Liver (tissue), 9 donors: ENCODE data around the gene IFNG. TPM values are rescaled to one million over a fixed set of nuclear protein-coding genes. Genes with fewer than 3 reads are reported as not detected.

ENCODE experiments used
- DNase-seq: peaks from one replicate; pipeline ENCODE4 v3.0.0-alpha.2; 2017; ENCODE audit warnings: low spot score
- H3K27ac ChIP-seq, 2 donors: one replicate each; pipeline ENCODE4 v1.7.0; 2013; ENCODE audit warnings: inconsistent platforms in 2 of 2, low read length in 2 of 2, control low read depth in 1 of 2, low read depth in 1 of 2, mild to moderate bottlenecking in 1 of 2
- H3K27me3 ChIP-seq, 4 donors: one replicate each; pipeline versions ENCODE4 v1.6.1 to v1.7.0; 2013; ENCODE audit warnings: low read length in 3 of 4, inconsistent platforms in 1 of 4, mild to moderate bottlenecking in 1 of 4, moderate library complexity in 1 of 4; ENCODE audit not compliant: control insufficient read depth in 4 of 4, insufficient read depth in 4 of 4
- H3K36me3 ChIP-seq, 4 donors: one replicate each; pipeline versions ENCODE4 v1.6.1 to v1.7.0; 2013; ENCODE audit warnings: low read length in 3 of 4, mild to moderate bottlenecking in 3 of 4, low read depth in 1 of 4, moderate library complexity in 1 of 4; ENCODE audit not compliant: control insufficient read depth in 4 of 4, insufficient read depth in 3 of 4
- H3K4me1 ChIP-seq, 4 donors: one replicate each; pipeline versions ENCODE4 v1.6.1 to v1.7.0; 2013; ENCODE audit warnings: low read length in 3 of 4, mild to moderate bottlenecking in 3 of 4, moderate library complexity in 1 of 4; ENCODE audit not compliant: control insufficient read depth in 4 of 4, insufficient read depth in 4 of 4
- H3K4me3 ChIP-seq, 3 donors: one replicate each; pipeline versions ENCODE4 v1.6.1 to v1.7.0; 2013; ENCODE audit warnings: low read length in 3 of 3, control low read depth in 1 of 3, low read depth in 1 of 3, mild to moderate bottlenecking in 1 of 3
- H3K9ac ChIP-seq, 2 donors: one replicate each; pipeline ENCODE4 v1.7.0; 2013; ENCODE audit warnings: low read length in 2 of 2, mild to moderate bottlenecking in 2 of 2, moderate library complexity in 2 of 2, control low read depth in 1 of 2, low read depth in 1 of 2
- H3K9me3 ChIP-seq, 4 donors: one replicate each; pipeline versions ENCODE4 v1.6.1 to v1.7.0; 2013; ENCODE audit warnings: low read length in 3 of 4; ENCODE audit not compliant: control insufficient read depth in 4 of 4
- EGR1 ChIP-seq, 2 donors: IDR thresholded peaks; 2 replicates each; pipeline ENCODE4 v1.6.1; 2016 to 2018; ENCODE audit warnings: antibody characterized with exemption in 2 of 2, low read depth in 2 of 2
- FOXA1 ChIP-seq: IDR thresholded peaks from 2 replicates; pipeline ENCODE4 v1.6.1; 2016; ENCODE audit warnings: antibody characterized with exemption
- FOXA2 ChIP-seq: IDR thresholded peaks from 2 replicates; pipeline ENCODE4 v1.6.1; 2016; ENCODE audit warnings: antibody characterized with exemption
- GABPA ChIP-seq, 2 donors: IDR thresholded peaks in 1 of 2; conservative IDR thresholded peaks in 1 of 2; 2 replicates each; pipeline ENCODE4 v1.6.1; 2016; ENCODE audit warnings: antibody characterized with exemption in 2 of 2, mild to moderate bottlenecking in 1 of 2, moderate library complexity in 1 of 2
- HNF4G ChIP-seq: IDR thresholded peaks from 2 replicates; pipeline ENCODE4 v1.6.1; 2016; ENCODE audit warnings: antibody characterized with exemption
- JUND ChIP-seq, 2 donors: IDR thresholded peaks; 2 replicates each; pipeline ENCODE4 v1.6.1; 2016; ENCODE audit warnings: antibody characterized with exemption in 2 of 2
- NR2F2 ChIP-seq: IDR thresholded peaks from 2 replicates; pipeline ENCODE4 v1.6.1; 2016; ENCODE audit warnings: antibody characterized with exemption
- RAD21 ChIP-seq, 2 donors: IDR thresholded peaks; 2 replicates each; pipeline ENCODE4 v1.6.1; 2016; ENCODE audit warnings: antibody characterized with exemption in 2 of 2, mild to moderate bottlenecking in 2 of 2
- RXRA ChIP-seq, 2 donors: IDR thresholded peaks; 2 replicates each; pipeline ENCODE4 v1.6.1; 2017 to 2018; ENCODE audit warnings: antibody characterized with exemption in 2 of 2, mild to moderate bottlenecking in 1 of 2
- YY1 ChIP-seq: IDR thresholded peaks from 2 replicates; pipeline ENCODE4 v1.6.1; 2016; ENCODE audit warnings: antibody characterized with exemption, mild to moderate bottlenecking
- WGBS: extraction: QIAGEN DNeasy Blood & Tissue Kit; methylation state at CpG from one replicate; pipeline ENCODE4 v1.1.7; 2013; 5-methylcytosine and 5-hydroxymethylcytosine counted together
- polyA plus RNA-seq, 2 donors: library from polyadenylated mRNA; stranded (reverse) in 1 of 2; unstranded in 1 of 2; fragments of 200-250 nt in 1 of 2; fragments of >200 nt in 1 of 2; fragmentation: Nextera tagmentation in 1 of 2; extraction: Ambion mirVana in 1 of 2; gene quantifications; one replicate each; pipeline versions ENCODE4 v1.2.1 to v1.2.3, GENCODE V29; 2013 to 2015
- total RNA-seq, 2 donors: library from RNA; depleted of rRNA; stranded (reverse); fragments of >200 nt; gene quantifications; one replicate each; pipeline ENCODE4 v1.2.3, GENCODE V29; 2014
- TF ChIP-seq, protein P1 (sequence below): fragments of 150-350 bp; IDR thresholded peaks from 2 replicates; pipeline ENCODE4 v1.5.1; 2017; ENCODE audit warnings: improper control_type of control experiment, low read depth, low read length; ENCODE audit not compliant: missing input control
- TF ChIP-seq, protein P2 (sequence below): IDR thresholded peaks from 2 replicates; pipeline ENCODE4 v1.6.1; 2016; ENCODE audit warnings: antibody characterized with exemption, mild to moderate bottlenecking
- TF ChIP-seq, protein P3 (sequence below): IDR thresholded peaks from 2 replicates; pipeline ENCODE4 v1.6.1; 2016; ENCODE audit warnings: antibody characterized with exemption
- TF ChIP-seq, protein P4 (sequence below): IDR thresholded peaks from 2 replicates; pipeline ENCODE4 v1.6.1; 2016; ENCODE audit warnings: antibody characterized with exemption
- donor health status: healthy.
- donor health status: healthy.
- donor health status: healthy.
- donor health status: healthy.
- donor health status: healthy.

Gene IFNG
- total and polyA plus RNA-seq, 4 donors, result 0.08 TPM; not detected in 3

DNA sequence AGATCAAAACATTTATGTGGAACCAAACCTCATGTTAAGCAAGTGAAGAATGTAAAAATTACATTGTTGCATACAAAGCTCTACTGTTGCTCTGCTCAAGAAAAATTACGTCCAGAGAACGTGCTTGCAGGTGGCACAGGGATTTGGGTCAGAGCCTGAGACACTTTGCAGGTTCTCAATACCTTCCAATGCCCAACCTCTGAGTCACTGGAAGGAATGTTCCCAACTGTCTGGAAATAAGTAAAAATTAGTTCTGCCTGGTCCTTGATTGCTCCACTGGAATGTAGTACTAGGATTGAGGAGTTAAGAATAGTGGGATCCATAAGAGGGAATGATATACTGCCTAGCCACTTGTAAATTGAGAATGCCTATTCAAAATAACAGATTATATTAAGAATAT, 2.8 kb upstream of the IFNG start:
- no peak for DNase-seq
- WGBS, result 83% methylated on average over 2 of the region's 2 CpGs
- H3K36me3 ChIP-seq, result no peaks in the 10 kb centered on the region
- H3K9ac ChIP-seq, result no peak overlapping the region
- H3K4me3 ChIP-seq, result no peak overlapping the region
- H3K9me3 ChIP-seq, result no peaks in the 10 kb centered on the region
- TF ChIP-seq RAD21 (IDR thresholded peaks at IDR 0.05) (no peak), NR2F2 (no peak), HNF4G (no peak), FOXA1 (no peak), YY1 (no peak), JUND (IDR thresholded peaks at IDR 0.05) (no peak), GABPA (IDR thresholded peaks at IDR 0.05 in 1 of 2, conservative IDR thresholded peaks at IDR 0.05 in 1 of 2) (no peak), EGR1 (IDR thresholded peaks at IDR 0.05; ENCODE audit: low read depth in 2 of 2) (no peak), FOXA2 (no peak), RXRA (IDR thresholded peaks at IDR 0.05) (no peak)
- TF ChIP-seq, protein P1, sequence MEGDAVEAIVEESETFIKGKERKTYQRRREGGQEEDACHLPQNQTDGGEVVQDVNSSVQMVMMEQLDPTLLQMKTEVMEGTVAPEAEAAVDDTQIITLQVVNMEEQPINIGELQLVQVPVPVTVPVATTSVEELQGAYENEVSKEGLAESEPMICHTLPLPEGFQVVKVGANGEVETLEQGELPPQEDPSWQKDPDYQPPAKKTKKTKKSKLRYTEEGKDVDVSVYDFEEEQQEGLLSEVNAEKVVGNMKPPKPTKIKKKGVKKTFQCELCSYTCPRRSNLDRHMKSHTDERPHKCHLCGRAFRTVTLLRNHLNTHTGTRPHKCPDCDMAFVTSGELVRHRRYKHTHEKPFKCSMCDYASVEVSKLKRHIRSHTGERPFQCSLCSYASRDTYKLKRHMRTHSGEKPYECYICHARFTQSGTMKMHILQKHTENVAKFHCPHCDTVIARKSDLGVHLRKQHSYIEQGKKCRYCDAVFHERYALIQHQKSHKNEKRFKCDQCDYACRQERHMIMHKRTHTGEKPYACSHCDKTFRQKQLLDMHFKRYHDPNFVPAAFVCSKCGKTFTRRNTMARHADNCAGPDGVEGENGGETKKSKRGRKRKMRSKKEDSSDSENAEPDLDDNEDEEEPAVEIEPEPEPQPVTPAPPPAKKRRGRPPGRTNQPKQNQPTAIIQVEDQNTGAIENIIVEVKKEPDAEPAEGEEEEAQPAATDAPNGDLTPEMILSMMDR, result no peak
- TF ChIP-seq, protein P2, sequence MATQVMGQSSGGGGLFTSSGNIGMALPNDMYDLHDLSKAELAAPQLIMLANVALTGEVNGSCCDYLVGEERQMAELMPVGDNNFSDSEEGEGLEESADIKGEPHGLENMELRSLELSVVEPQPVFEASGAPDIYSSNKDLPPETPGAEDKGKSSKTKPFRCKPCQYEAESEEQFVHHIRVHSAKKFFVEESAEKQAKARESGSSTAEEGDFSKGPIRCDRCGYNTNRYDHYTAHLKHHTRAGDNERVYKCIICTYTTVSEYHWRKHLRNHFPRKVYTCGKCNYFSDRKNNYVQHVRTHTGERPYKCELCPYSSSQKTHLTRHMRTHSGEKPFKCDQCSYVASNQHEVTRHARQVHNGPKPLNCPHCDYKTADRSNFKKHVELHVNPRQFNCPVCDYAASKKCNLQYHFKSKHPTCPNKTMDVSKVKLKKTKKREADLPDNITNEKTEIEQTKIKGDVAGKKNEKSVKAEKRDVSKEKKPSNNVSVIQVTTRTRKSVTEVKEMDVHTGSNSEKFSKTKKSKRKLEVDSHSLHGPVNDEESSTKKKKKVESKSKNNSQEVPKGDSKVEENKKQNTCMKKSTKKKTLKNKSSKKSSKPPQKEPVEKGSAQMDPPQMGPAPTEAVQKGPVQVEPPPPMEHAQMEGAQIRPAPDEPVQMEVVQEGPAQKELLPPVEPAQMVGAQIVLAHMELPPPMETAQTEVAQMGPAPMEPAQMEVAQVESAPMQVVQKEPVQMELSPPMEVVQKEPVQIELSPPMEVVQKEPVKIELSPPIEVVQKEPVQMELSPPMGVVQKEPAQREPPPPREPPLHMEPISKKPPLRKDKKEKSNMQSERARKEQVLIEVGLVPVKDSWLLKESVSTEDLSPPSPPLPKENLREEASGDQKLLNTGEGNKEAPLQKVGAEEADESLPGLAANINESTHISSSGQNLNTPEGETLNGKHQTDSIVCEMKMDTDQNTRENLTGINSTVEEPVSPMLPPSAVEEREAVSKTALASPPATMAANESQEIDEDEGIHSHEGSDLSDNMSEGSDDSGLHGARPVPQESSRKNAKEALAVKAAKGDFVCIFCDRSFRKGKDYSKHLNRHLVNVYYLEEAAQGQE, result no peak
- TF ChIP-seq, protein P3, sequence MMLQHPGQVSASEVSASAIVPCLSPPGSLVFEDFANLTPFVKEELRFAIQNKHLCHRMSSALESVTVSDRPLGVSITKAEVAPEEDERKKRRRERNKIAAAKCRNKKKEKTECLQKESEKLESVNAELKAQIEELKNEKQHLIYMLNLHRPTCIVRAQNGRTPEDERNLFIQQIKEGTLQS, result no peak
- TF ChIP-seq, protein P4, sequence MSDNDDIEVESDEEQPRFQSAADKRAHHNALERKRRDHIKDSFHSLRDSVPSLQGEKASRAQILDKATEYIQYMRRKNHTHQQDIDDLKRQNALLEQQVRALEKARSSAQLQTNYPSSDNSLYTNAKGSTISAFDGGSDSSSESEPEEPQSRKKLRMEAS, result no peak
- no peaks in the 10 kb centered on the region for H3K4me1 ChIP-seq
- peaks cover 0 to 3% (median 0%) of the 10 kb centered on the region in 4 donors for H3K27me3 ChIP-seq
- no peak overlapping the region for H3K27ac ChIP-seq

DNA sequence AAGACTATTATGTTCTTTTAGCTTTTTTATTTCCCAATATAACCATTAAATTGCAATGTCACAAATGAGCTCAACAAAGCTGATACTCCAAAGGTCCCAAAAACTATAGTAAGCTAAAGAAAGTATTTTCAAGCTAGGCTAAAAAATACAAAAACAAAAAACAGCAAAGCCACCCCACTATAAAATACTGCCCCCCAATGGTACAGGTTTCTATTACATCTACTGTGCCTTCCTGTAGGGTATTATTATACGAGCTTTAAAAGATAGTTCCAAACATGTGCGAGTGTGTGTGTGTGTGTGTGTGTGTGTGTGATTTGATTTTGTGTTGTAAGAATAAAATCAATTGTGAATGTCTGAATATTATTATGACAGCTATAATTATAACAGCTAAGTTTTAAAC, 1.1 kb downstream of the IFNG start:
- H3K4me3 ChIP-seq, result no peak overlapping the region
- no peaks in the 10 kb centered on the region for H3K36me3 ChIP-seq
- H3K27ac ChIP-seq, result no peak overlapping the region
- no peak for TF ChIP-seq HNF4G
- TF ChIP-seq, protein P1, result peak; percentile 37
- peak; percentile 45 to 68 for TF ChIP-seq RAD21 (IDR thresholded peaks at IDR 0.05)
- DNase-seq, result no peak
- H3K27me3 ChIP-seq, result no peaks in the 10 kb centered on the region
- no peaks in the 10 kb centered on the region for H3K4me1 ChIP-seq
- H3K9ac ChIP-seq, result no peak overlapping the region
- 31% methylated on average over 2 of the region's 2 CpGs for WGBS
- no peaks in the 10 kb centered on the region for H3K9me3 ChIP-seq
